Activated T-cell treated with anti-CD3 and anti-CD28 coated beads, Interleukin-2, amount 50 U/mL, for 4 hours (primary cell): ENCODE results near the gene VAV1. TPM values are rescaled to one million over a fixed set of nuclear protein-coding genes. Genes with fewer than 3 reads are reported as not detected.
A peak's percentile ranks its signal among the peaks of the same experiment; 100 is the strongest.
"Not testable (repeated sequence)": the region's sequence is repeated elsewhere in the genome, so short reads cannot be mapped to it uniquely, and the experiment has no call there.

Experiments
- ATAC-seq, 2 donors: fragments of 200-7000 bp; cut with Tn5 transposase; one replicate each; pipeline ENCODE4 v1.10.0; 2021
- DNase-seq: peaks from one replicate; pipeline ENCODE4 v3.0.0-alpha.2; 2020
- H3K27me3 Mint-ChIP-seq: one replicate; pipeline ENCODE4 v1.8.0; 2021; ENCODE audit warnings: low read depth, mixed read lengths
- H3K36me3 Mint-ChIP-seq: one replicate; pipeline ENCODE4 v1.8.0; 2022; ENCODE audit warnings: mixed read lengths; ENCODE audit not compliant: insufficient read depth
- H3K4me1 Mint-ChIP-seq: one replicate; pipeline ENCODE4 v1.8.0; 2021; ENCODE audit warnings: low read depth, mixed read lengths
- H3K4me3 Mint-ChIP-seq: one replicate; pipeline ENCODE4 v1.8.0; 2021; ENCODE audit warnings: mild to moderate bottlenecking, moderate library complexity, mixed read lengths
- H3K9me3 Mint-ChIP-seq: one replicate; pipeline ENCODE4 v1.8.0; 2021; ENCODE audit warnings: mixed read lengths
- total RNA-seq, 3 donors: library from RNA; stranded (reverse); gene quantifications; one replicate each; pipeline ENCODE4 v1.2.1, GENCODE V29; 2021

The VAV1 gene
- total RNA-seq, 3 donors from 2014 or later = 65.7 to 75.6 (median 70.7) TPM

- ATAC-seq (no peak), DNase-seq (no peak)
- Mint-ChIP-seq H3K4me3 (no peak overlapping the region), H3K4me1 (peaks cover 35% of the 10 kb centered on the region), H3K36me3 (peaks cover 25% of the 10 kb centered on the region), H3K9me3 (peaks cover 4% of the 10 kb centered on the region), H3K27me3 (no peaks in the 10 kb centered on the region)
Measured at GRCh38 chr19:6818246-6818645, 45.7 kb downstream of the VAV1 start.

- DNase-seq = no peak
- H3K9me3 Mint-ChIP-seq = peaks cover 4% of the 10 kb centered on the region
- no peak overlapping the region for H3K4me3 Mint-ChIP-seq
- no peak for ATAC-seq
- peaks cover 26% of the 10 kb centered on the region for H3K4me1 Mint-ChIP-seq
- H3K27me3 Mint-ChIP-seq = no peaks in the 10 kb centered on the region
- peaks cover 33% of the 10 kb centered on the region for H3K36me3 Mint-ChIP-seq
Measured at GRCh38 chr19:6819323-6819722, 46.8 kb downstream of the VAV1 start.

- Mint-ChIP-seq H3K36me3 (peaks cover 38% of the 10 kb centered on the region), H3K4me1 (peaks cover 19% of the 10 kb centered on the region), H3K27me3 (no peaks in the 10 kb centered on the region), H3K4me3 (no peak overlapping the region), H3K9me3 (peaks cover 4% of the 10 kb centered on the region)
- DNase-seq (no peak), ATAC-seq (no peak)
Measured at GRCh38 chr19:6820237-6820636, 47.7 kb downstream of the VAV1 start.

GRCh38 chr19:6821639-6822310 lies 49.3 kb downstream of the VAV1 start:
- Mint-ChIP-seq H3K36me3 (peaks cover 40% of the 10 kb centered on the region), H3K27me3 (no peaks in the 10 kb centered on the region), H3K4me3 (no peak overlapping the region), H3K4me1 (peaks cover 11% of the 10 kb centered on the region), H3K9me3 (peaks cover 4% of the 10 kb centered on the region)
- ATAC-seq = no peak
- no peak for DNase-seq

- Mint-ChIP-seq H3K36me3 (peaks cover 39% of the 10 kb centered on the region), H3K4me3 (no peak overlapping the region), H3K4me1 (peaks cover 7% of the 10 kb centered on the region), H3K9me3 (peaks cover 4% of the 10 kb centered on the region), H3K27me3 (no peaks in the 10 kb centered on the region)
- DNase-seq = no peak
- no peak for ATAC-seq
Measured at GRCh38 chr19:6822311-6822670, 49.8 kb downstream of the VAV1 start.

- Mint-ChIP-seq H3K4me1 (peaks cover 5% of the 10 kb centered on the region), H3K27me3 (no peaks in the 10 kb centered on the region), H3K4me3 (no peak overlapping the region), H3K9me3 (no peaks in the 10 kb centered on the region), H3K36me3 (peaks cover 42% of the 10 kb centered on the region)
- ATAC-seq (no peak), DNase-seq (no peak)
Measured at GRCh38 chr19:6825076-6825774, 52.7 kb downstream of the VAV1 start.

GRCh38 chr19:6826281-6826920 lies 53.9 kb downstream of the VAV1 start:
- no peak for ATAC-seq
- DNase-seq = no peak
- Mint-ChIP-seq H3K27me3 (no peaks in the 10 kb centered on the region), H3K9me3 (no peaks in the 10 kb centered on the region), H3K36me3 (peaks cover 38% of the 10 kb centered on the region), H3K4me3 (no peak overlapping the region), H3K4me1 (peaks cover 5% of the 10 kb centered on the region)

- Mint-ChIP-seq H3K27me3 (no peaks in the 10 kb centered on the region), H3K4me3 (no peak overlapping the region), H3K9me3 (no peaks in the 10 kb centered on the region), H3K4me1 (peaks cover 5% of the 10 kb centered on the region), H3K36me3 (peaks cover 46% of the 10 kb centered on the region)
- ATAC-seq (no peak), DNase-seq (no peak)
Measured at GRCh38 chr19:6828306-6828697, 55.8 kb downstream of the VAV1 start.

- H3K4me1 Mint-ChIP-seq = peaks cover 3% of the 10 kb centered on the region
- H3K4me3 Mint-ChIP-seq = no peak overlapping the region
- H3K27me3 Mint-ChIP-seq = no peaks in the 10 kb centered on the region
- peak; percentile 82 to 84 for ATAC-seq
- no peak for DNase-seq
- no peaks in the 10 kb centered on the region for H3K9me3 Mint-ChIP-seq
- H3K36me3 Mint-ChIP-seq = peaks cover 48% of the 10 kb centered on the region
Measured at GRCh38 chr19:6828698-6829633, 56.5 kb downstream of the VAV1 start.

- peaks cover 41% of the 10 kb centered on the region for H3K36me3 Mint-ChIP-seq
- not testable (repeated sequence) for H3K4me1 Mint-ChIP-seq, ATAC-seq, DNase-seq, H3K27me3 Mint-ChIP-seq, H3K4me3 Mint-ChIP-seq, H3K9me3 Mint-ChIP-seq
Measured at GRCh38 chr19:6829829-6830228, 57.3 kb downstream of the VAV1 start.

- H3K4me1 Mint-ChIP-seq, ATAC-seq, H3K27me3 Mint-ChIP-seq, H3K4me3 Mint-ChIP-seq, H3K9me3 Mint-ChIP-seq, DNase-seq: not testable (repeated sequence)
- peaks cover 41% of the 10 kb centered on the region for H3K36me3 Mint-ChIP-seq
Measured at GRCh38 chr19:6831084-6831483, 58.6 kb downstream of the VAV1 start.

- H3K9me3 Mint-ChIP-seq = no peaks in the 10 kb centered on the region
- peaks cover 17% of the 10 kb centered on the region for H3K4me1 Mint-ChIP-seq
- H3K27me3 Mint-ChIP-seq = no peaks in the 10 kb centered on the region
- ATAC-seq (no peak), DNase-seq (no peak)
- H3K4me3 Mint-ChIP-seq = no peak overlapping the region
- H3K36me3 Mint-ChIP-seq = peaks cover 52% of the 10 kb centered on the region
Measured at GRCh38 chr19:6832412-6832811, 59.9 kb downstream of the VAV1 start.

GRCh38 chr19:6833166-6833790 lies 60.8 kb downstream of the VAV1 start:
- H3K36me3 Mint-ChIP-seq = peaks cover 57% of the 10 kb centered on the region
- no peak overlapping the region for H3K4me3 Mint-ChIP-seq
- H3K27me3 Mint-ChIP-seq = no peaks in the 10 kb centered on the region
- DNase-seq (no peak), ATAC-seq (no peak)
- H3K4me1 Mint-ChIP-seq = peaks cover 25% of the 10 kb centered on the region
- no peaks in the 10 kb centered on the region for H3K9me3 Mint-ChIP-seq

GRCh38 chr19:6834433-6834832 lies 61.9 kb downstream of the VAV1 start:
- H3K9me3 Mint-ChIP-seq = no peaks in the 10 kb centered on the region
- H3K4me1 Mint-ChIP-seq = peaks cover 25% of the 10 kb centered on the region
- H3K4me3 Mint-ChIP-seq = no peak overlapping the region
- ATAC-seq (no peak), DNase-seq (no peak)
- peaks cover 48% of the 10 kb centered on the region for H3K36me3 Mint-ChIP-seq
- no peaks in the 10 kb centered on the region for H3K27me3 Mint-ChIP-seq
